DMS79 (cell line): ENCODE measurements around the gene ECHDC3.
"Not testable (repeated sequence)": the region's sequence is repeated elsewhere in the genome, so short reads cannot be mapped to it uniquely, and the experiment has no call there.

Experiments
- DNase-seq: peaks from one replicate; lab custom pipeline; 2025; lab: John Stamatoyannopoulos, UW

Gene ECHDC3

GRCh38 chr10:11715815-11716494 is 26.2 kb upstream of the ECHDC3 start:
- DNase-seq = no peak

GRCh38 chr10:11716686-11717085 is 25.5 kb upstream of the ECHDC3 start:
- DNase-seq = no peak

- DNase-seq = no peak
These were observed 22.5 kb upstream of the ECHDC3 start for GRCh38 chr10:11719496-11720259.

- no peak for DNase-seq
These were observed 21.9 kb upstream of the ECHDC3 start for GRCh38 chr10:11720260-11720741.

GRCh38 chr10:11721806-11722205 is 20.4 kb upstream of the ECHDC3 start:
- no peak for DNase-seq

GRCh38 chr10:11723359-11723758 is 18.8 kb upstream of the ECHDC3 start:
- no peak for DNase-seq

- no peak for DNase-seq
These were observed 17.0 kb upstream of the ECHDC3 start for GRCh38 chr10:11724938-11725776.

- DNase-seq = no peak
These were observed 16.3 kb upstream of the ECHDC3 start for GRCh38 chr10:11725912-11726311.

GRCh38 chr10:11727563-11727962 is 14.6 kb upstream of the ECHDC3 start:
- no peak for DNase-seq

- DNase-seq = no peak
These were observed 13.8 kb upstream of the ECHDC3 start for GRCh38 chr10:11728353-11728752.

GRCh38 chr10:11729790-11730315 is 12.3 kb upstream of the ECHDC3 start:
- DNase-seq = no peak

- DNase-seq = no peak
These were observed 11.4 kb upstream of the ECHDC3 start for GRCh38 chr10:11730779-11731178.

- not testable (repeated sequence) for DNase-seq
These were observed 5.4 kb upstream of the ECHDC3 start for GRCh38 chr10:11736767-11737166.

- DNase-seq = not testable (repeated sequence)
These were observed 4.7 kb upstream of the ECHDC3 start for GRCh38 chr10:11737258-11738032.

- DNase-seq = no peak
These were observed 1.3 kb upstream of the ECHDC3 start for GRCh38 chr10:11740907-11741306.

GRCh38 chr10:11741608-11742007 is 574 bp upstream of the ECHDC3 start:
- DNase-seq = no peak

- DNase-seq = no peak
These were observed 657 bp downstream of the ECHDC3 start for GRCh38 chr10:11742779-11743298.

GRCh38 chr10:11743461-11744338 is 1.5 kb downstream of the ECHDC3 start:
- no peak for DNase-seq

- DNase-seq = no peak
These were observed 2.9 kb downstream of the ECHDC3 start for GRCh38 chr10:11745045-11745444.

- DNase-seq = no peak
These were observed 4.8 kb downstream of the ECHDC3 start for GRCh38 chr10:11746883-11747539.
